GM23248 (cell line): ENCODE data around the gene METTL22.

Experiments
- EZH2 ChIP-seq: fragments of 200-600 bp; sonication (generic); IDR thresholded peaks from 2 replicates; pipeline ENCODE4 v1.6.1; 2018; ENCODE audit warnings: antibody characterized with exemption, mild to moderate bottlenecking; ENCODE audit not compliant: insufficient read depth, poor library complexity, severe bottlenecking
- EZH2phosphoT487 ChIP-seq: fragments of 200-600 bp; sonication (generic); IDR thresholded peaks from 2 replicates; pipeline ENCODE4 v1.6.1; 2018; ENCODE audit warnings: antibody characterized with exemption, moderate library complexity, mild to moderate bottlenecking, low read depth; ENCODE audit not compliant: insufficient read depth

DNA sequence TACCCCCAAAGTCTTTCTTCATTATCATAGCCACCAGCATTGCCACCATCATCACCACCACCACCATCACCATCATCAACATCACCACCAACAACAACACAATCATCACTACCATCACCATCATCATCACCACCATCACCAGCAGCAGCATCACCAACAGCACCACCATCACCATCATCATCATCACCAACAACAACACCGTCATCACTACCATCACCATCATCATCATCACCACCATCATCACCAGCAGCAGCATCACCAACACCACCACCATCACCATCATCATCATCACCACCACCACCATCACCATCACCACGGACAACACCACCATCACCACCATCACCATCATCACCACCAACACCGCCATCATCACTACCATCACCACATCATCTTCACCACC lies 30.7 kb upstream of the METTL22 start:
- no peak for TF ChIP-seq EZH2
- no peak for TF ChIP-seq EZH2phosphoT487
